Loucy (cell line): ENCODE measurements around the gene LSR.

Source experiments
- H2AFZ ChIP-seq: fragments of 200-600 bp; sonication (generic); 2 replicates; pipeline ENCODE4 v1.6.0; 2016; ENCODE audit warnings: antibody characterized with exemption, mild to moderate bottlenecking, low read length, moderate library complexity
- H3F3A ChIP-seq: fragments of 200-600 bp; 2 replicates; pipeline ENCODE4 v1.6.0; 2016; ENCODE audit warnings: antibody characterized with exemption, low read depth, mild to moderate bottlenecking
- H3K27me3 ChIP-seq: fragments of 200-600 bp; sonication (generic); 2 replicates; pipeline ENCODE4 v1.6.1; 2014; ENCODE audit warnings: low read length, mild to moderate bottlenecking; ENCODE audit not compliant: insufficient read depth, poor library complexity, severe bottlenecking
- H3K36me3 ChIP-seq: fragments of 200-600 bp; sonication (generic); 2 replicates; pipeline ENCODE4 v1.6.1; 2016; ENCODE audit warnings: low read length; ENCODE audit not compliant: insufficient read depth
- H3K4me1 ChIP-seq: fragments of 200-600 bp; sonication (generic); 2 replicates; pipeline ENCODE4 v1.5.1; 2014; ENCODE audit warnings: low read length, mild to moderate bottlenecking; ENCODE audit not compliant: insufficient read depth, poor library complexity, severe bottlenecking
- H3K4me2 ChIP-seq: fragments of 200-600 bp; sonication (generic); 2 replicates; pipeline ENCODE4 v1.6.0; 2014; ENCODE audit warnings: antibody characterized with exemption, low read length, low read depth, mild to moderate bottlenecking; ENCODE audit not compliant: poor library complexity, severe bottlenecking
- H3K4me3 ChIP-seq: fragments of 200-600 bp; sonication (generic); 2 replicates; pipeline ENCODE4 v1.5.1; 2014; ENCODE audit warnings: low read length, mild to moderate bottlenecking, mixed read lengths; ENCODE audit not compliant: poor library complexity, severe bottlenecking
- H3K79me2 ChIP-seq: fragments of 200-600 bp; sonication (generic); 2 replicates; pipeline ENCODE4 v1.6.1; 2014; ENCODE audit warnings: low read length; ENCODE audit not compliant: insufficient read depth
- H3K9ac ChIP-seq: fragments of 200-600 bp; sonication (generic); 2 replicates; pipeline ENCODE4 v1.6.0; 2014; ENCODE audit warnings: mild to moderate bottlenecking, low read depth, low read length, moderate library complexity; ENCODE audit not compliant: poor library complexity, severe bottlenecking
- H3K9me2 ChIP-seq: fragments of 200-600 bp; sonication (generic); replicated peaks from 2 replicates; pipeline ENCODE4 v1.6.1; 2016; ENCODE audit warnings: low read depth, low read length, mixed read lengths
- H3K9me3 ChIP-seq: fragments of 200-600 bp; sonication (generic); 2 replicates; pipeline ENCODE4 v1.6.1; 2014; ENCODE audit warnings: mild to moderate bottlenecking, antibody characterized with exemption, low read length, low read depth; ENCODE audit not compliant: insufficient read depth
- H4K20me1 ChIP-seq: fragments of 200-600 bp; sonication (generic); 2 replicates; pipeline ENCODE4 v1.6.0; 2014; ENCODE audit warnings: antibody characterized with exemption, low read length, mild to moderate bottlenecking; ENCODE audit not compliant: insufficient read depth, poor library complexity, severe bottlenecking
- CTCF ChIP-seq: fragments of 200-600 bp; sonication (generic); conservative IDR thresholded peaks from 2 replicates; pipeline ENCODE4 v1.5.1; 2014; ENCODE audit warnings: mild to moderate bottlenecking, antibody characterized with exemption, low read length
- EZH2phosphoT487 ChIP-seq: fragments of 200-600 bp; IDR thresholded peaks from 2 replicates; pipeline ENCODE4 v1.6.1; 2018; ENCODE audit warnings: antibody characterized with exemption, mild to moderate bottlenecking, moderate library complexity, borderline replicate concordance

The LSR gene

GRCh38 chr19:35310331-35310730 lies 61.5 kb downstream of the LSR start:
- Histone ChIP-seq H3K79me2 (no peaks in the 10 kb centered on the region), H3K27me3 (no peaks in the 10 kb centered on the region), H3F3A (no peaks in the 10 kb centered on the region), H3K4me3 (no peak overlapping the region), H3K9me2 (no peaks in the 10 kb centered on the region), H4K20me1 (no peaks in the 10 kb centered on the region), H2AFZ (no peak overlapping the region), H3K4me1 (peaks cover 29% of the 10 kb centered on the region), H3K36me3 (no peaks in the 10 kb centered on the region), H3K9ac (no peak overlapping the region), H3K4me2 (no peak overlapping the region), H3K9me3 (no peaks in the 10 kb centered on the region)
- TF ChIP-seq CTCF (no peak), EZH2phosphoT487 (no peak)

- no peaks in the 10 kb centered on the region for H3K79me2 ChIP-seq
- H3F3A ChIP-seq, result no peaks in the 10 kb centered on the region
- peaks cover 29% of the 10 kb centered on the region for H3K4me1 ChIP-seq
- H3K4me2 ChIP-seq, result no peak overlapping the region
- H3K9me3 ChIP-seq, result no peaks in the 10 kb centered on the region
- H3K27me3 ChIP-seq, result no peaks in the 10 kb centered on the region
- H3K9ac ChIP-seq, result no peak overlapping the region
- no peaks in the 10 kb centered on the region for H3K36me3 ChIP-seq
- no peak for TF ChIP-seq EZH2phosphoT487
- TF ChIP-seq CTCF, result no peak
- no peak overlapping the region for H2AFZ ChIP-seq
- no peak overlapping the region for H3K4me3 ChIP-seq
- H4K20me1 ChIP-seq, result no peaks in the 10 kb centered on the region
- H3K9me2 ChIP-seq, result no peaks in the 10 kb centered on the region
These were observed 62.1 kb downstream of the LSR start for GRCh38 chr19:35310811-35311465.

GRCh38 chr19:35311901-35312665 lies 63.3 kb downstream of the LSR start:
- Histone ChIP-seq H3K4me1 (peaks cover 29% of the 10 kb centered on the region), H3K9me3 (no peaks in the 10 kb centered on the region), H3F3A (no peaks in the 10 kb centered on the region), H2AFZ (no peak overlapping the region), H3K9ac (no peak overlapping the region), H3K4me2 (no peak overlapping the region), H3K9me2 (no peaks in the 10 kb centered on the region), H4K20me1 (no peaks in the 10 kb centered on the region), H3K4me3 (no peak overlapping the region), H3K36me3 (no peaks in the 10 kb centered on the region), H3K27me3 (no peaks in the 10 kb centered on the region), H3K79me2 (no peaks in the 10 kb centered on the region)
- TF ChIP-seq EZH2phosphoT487 (no peak), CTCF (no peak)
